CD4-positive, CD25-positive, alpha-beta regulatory T cell (primary cell): Measurements from ENCODE around the gene PALM2AKAP2. TPM values are rescaled to one million over a fixed set of nuclear protein-coding genes. Genes with fewer than 3 reads are reported as not detected.

Experiments used
- ATAC-seq, 2 donors: fragments of 150-1000 bp; cut with Tn5 transposase; one replicate each; pipeline ENCODE4 v1.10.0; 2021; ENCODE audit warnings: low read depth in 2 of 2, moderate number of reproducible peaks in 2 of 2, moderate library complexity in 1 of 2
- DNase-seq, 3 donors: peaks; one replicate each; pipeline versions ENCODE4 v3.0.0 to v3.0.0-alpha.2; 2012 to 2022; ENCODE audit warnings: mixed read lengths in 1 of 3
- H3K27ac ChIP-seq: one replicate; pipeline ENCODE4 v1.7.0; 2013; ENCODE audit warnings: mild to moderate bottlenecking, low read length; ENCODE audit not compliant: insufficient read depth, poor library complexity, severe bottlenecking
- H3K27me3 ChIP-seq: one replicate; pipeline ENCODE4 v1.7.0; 2013; ENCODE audit warnings: low read length; ENCODE audit not compliant: control insufficient read depth, insufficient read depth
- H3K36me3 ChIP-seq: one replicate; pipeline ENCODE4 v1.7.0; 2013; ENCODE audit warnings: mild to moderate bottlenecking, low read length, moderate library complexity; ENCODE audit not compliant: control insufficient read depth, insufficient read depth
- H3K4me1 ChIP-seq: 2 replicates; pipeline ENCODE4 v1.7.0; 2013; ENCODE audit warnings: mild to moderate bottlenecking, low read length; ENCODE audit not compliant: insufficient read depth, control insufficient read depth, poor library complexity, severe bottlenecking
- H3K4me3 ChIP-seq: one replicate; pipeline ENCODE4 v1.7.0; 2013; ENCODE audit warnings: low read depth, mild to moderate bottlenecking, low read length, moderate library complexity
- H3K9me3 ChIP-seq, 2 experiments: 1 replicate in 1 of 2; 2 replicates in 1 of 2; pipeline ENCODE4 v1.7.0; 2013; ENCODE audit warnings: low read length in 2 of 2, mild to moderate bottlenecking in 1 of 2, moderate library complexity in 1 of 2; ENCODE audit not compliant: control insufficient read depth in 2 of 2
- H3K27ac Mint-ChIP-seq, 3 donors: one replicate each; pipeline ENCODE4 v1.8.0; 2020 to 2022; ENCODE audit warnings: mild to moderate bottlenecking in 3 of 3, mixed read lengths in 3 of 3, moderate library complexity in 2 of 3
- H3K27me3 Mint-ChIP-seq: one replicate; pipeline ENCODE4 v1.8.0; 2022; ENCODE audit warnings: mild to moderate bottlenecking, mixed read lengths
- H3K36me3 Mint-ChIP-seq: one replicate; pipeline ENCODE4 v1.8.0; 2020; ENCODE audit warnings: mixed read lengths
- H3K4me1 Mint-ChIP-seq, 4 donors: one replicate each; pipeline ENCODE4 v1.8.0; 2020 to 2022; ENCODE audit warnings: mixed read lengths in 4 of 4, mild to moderate bottlenecking in 1 of 4
- H3K4me3 Mint-ChIP-seq, 4 donors: one replicate each; pipeline ENCODE4 v1.8.0; 2020 to 2022; ENCODE audit warnings: mild to moderate bottlenecking in 4 of 4, mixed read lengths in 4 of 4, moderate library complexity in 3 of 4
- H3K9me3 Mint-ChIP-seq, 7 donors: one replicate each; pipeline ENCODE4 v1.8.0; 2020 to 2022; ENCODE audit warnings: mixed read lengths in 7 of 7, mild to moderate bottlenecking in 3 of 7, moderate library complexity in 2 of 7
- polyA plus RNA-seq, 4 donors: library from polyadenylated mRNA; unstranded; fragments of 300-500 nt; fragmentation: Illumina TruSeq; gene quantifications; one replicate each; pipeline ENCODE4 v1.2.3, GENCODE V29; 2021
- total RNA-seq: library from RNA; stranded (reverse); gene quantifications from one replicate; pipeline ENCODE4 v1.2.3, GENCODE V29; 2022

PALM2AKAP2 gene
- total and polyA plus RNA-seq, 5 donors from 2014 or later, result 0.09 to 0.62 (median 0.11) TPM; not detected in 2

DNA sequence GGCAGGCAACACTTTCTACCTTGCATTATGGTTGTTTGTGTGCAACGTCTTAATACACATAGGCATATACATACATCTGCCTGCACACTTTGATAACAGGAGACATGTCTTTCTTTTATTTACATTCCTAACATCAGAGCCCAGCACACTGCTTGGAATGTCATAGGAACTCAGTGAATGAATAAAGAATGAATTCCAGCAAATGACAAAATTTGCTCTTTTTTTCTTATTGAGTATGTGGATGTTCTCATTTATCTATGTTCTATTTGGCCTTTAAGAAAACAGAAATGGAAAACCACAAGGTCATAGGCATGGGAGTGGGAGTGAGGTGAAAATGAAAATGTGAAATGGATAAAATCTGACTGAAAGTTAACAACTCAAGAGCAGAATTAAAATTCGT, 36.3 kb upstream of the PALM2AKAP2 start:
- Histone ChIP-seq H3K36me3 (no peaks in the 10 kb centered on the region), H3K27me3 (peaks cover 4% of the 10 kb centered on the region), H3K4me3 (no peak overlapping the region), H3K4me1 (no peaks in the 10 kb centered on the region), H3K9me3 (no peaks in the 10 kb centered on the region), H3K27ac (no peak overlapping the region)
- ATAC-seq (no peak), DNase-seq (no peak)
- H3K27ac Mint-ChIP-seq, result no peak overlapping the region
- H3K4me3 Mint-ChIP-seq, result no peak overlapping the region
- no peaks in the 10 kb centered on the region for H3K36me3 Mint-ChIP-seq
- peaks cover 22% of the 10 kb centered on the region for H3K27me3 Mint-ChIP-seq
- peaks cover 0 to 2% (median 0%) of the 10 kb centered on the region in 7 donors for H3K9me3 Mint-ChIP-seq
- no peaks in the 10 kb centered on the region for H3K4me1 Mint-ChIP-seq

DNA sequence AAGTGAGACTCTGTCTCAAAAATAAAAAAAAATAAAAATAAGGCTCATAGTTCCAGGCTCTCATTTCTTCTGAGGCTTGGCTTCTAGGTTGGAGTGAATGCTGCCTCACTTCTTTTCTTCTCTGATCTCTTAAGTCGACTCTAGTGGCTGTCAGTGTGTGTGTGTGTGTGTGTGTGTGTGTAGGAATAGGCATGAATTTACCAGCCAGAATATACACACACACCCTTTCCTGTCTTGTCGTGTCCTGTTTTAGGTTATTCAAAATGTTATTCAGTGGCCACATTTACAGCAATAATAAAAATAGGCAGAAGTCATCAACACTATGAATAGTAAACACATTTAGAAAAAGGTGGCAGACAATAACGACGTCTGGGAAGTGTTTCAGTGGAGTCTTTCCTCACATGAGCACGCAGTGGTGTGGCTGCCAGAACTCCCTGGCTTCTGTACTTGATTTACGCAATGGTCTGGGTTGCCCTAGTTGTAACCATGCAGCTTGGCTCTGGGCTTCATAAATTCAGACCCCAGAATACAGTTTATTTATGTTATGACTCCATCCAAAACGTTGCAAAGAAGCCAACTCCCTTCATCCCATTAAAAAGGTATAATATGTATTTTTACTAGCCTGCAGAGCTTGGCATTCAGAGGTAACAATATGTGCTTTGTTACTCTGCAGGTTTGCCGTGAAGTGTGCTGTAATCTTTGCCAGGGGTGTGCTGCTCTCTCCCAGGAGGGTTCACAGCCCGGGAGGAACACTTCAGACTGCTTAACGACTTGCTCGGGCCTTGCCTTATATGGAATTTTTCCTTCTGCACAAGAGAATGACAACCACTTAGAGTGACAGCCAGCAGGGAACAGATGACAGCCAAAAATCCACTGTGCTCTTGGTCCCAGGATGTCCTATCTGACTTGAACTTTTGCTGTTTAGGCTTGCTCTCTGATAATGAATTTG, 34.4 kb upstream of the PALM2AKAP2 start:
- no peaks in the 10 kb centered on the region for H3K4me1 Mint-ChIP-seq
- peaks cover 18% of the 10 kb centered on the region for H3K27me3 Mint-ChIP-seq
- no peaks in the 10 kb centered on the region for H3K36me3 Mint-ChIP-seq
- Histone ChIP-seq H3K27ac (no peak overlapping the region), H3K9me3 (no peaks in the 10 kb centered on the region), H3K4me3 (no peak overlapping the region), H3K27me3 (peaks cover 4% of the 10 kb centered on the region), H3K36me3 (no peaks in the 10 kb centered on the region), H3K4me1 (no peaks in the 10 kb centered on the region)
- no peak overlapping the region for H3K27ac Mint-ChIP-seq
- no peak for DNase-seq
- H3K9me3 Mint-ChIP-seq, result peaks cover 0 to 2% (median 0%) of the 10 kb centered on the region in 7 donors
- no peak for ATAC-seq
- H3K4me3 Mint-ChIP-seq, result no peak overlapping the region

DNA sequence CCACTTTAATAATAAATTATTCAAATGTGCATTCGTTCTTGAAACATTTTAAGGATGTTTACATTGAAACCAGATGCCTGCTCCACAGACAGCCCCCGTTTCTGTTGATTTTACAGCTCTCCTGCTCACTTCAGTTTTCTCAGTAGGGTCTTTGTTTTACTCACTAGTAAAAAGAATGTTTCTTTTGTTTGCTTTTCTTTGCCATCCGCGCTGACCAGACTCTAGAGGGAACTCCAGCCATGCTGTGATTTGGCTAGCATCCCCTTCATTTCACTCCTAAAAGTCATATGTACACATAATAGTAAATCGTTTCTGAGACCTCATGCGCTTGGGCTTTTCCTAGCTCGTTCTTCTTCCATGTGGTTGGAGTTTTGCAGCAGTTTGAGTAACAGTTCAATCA, 28.7 kb upstream of the PALM2AKAP2 start:
- Histone ChIP-seq H3K4me1 (no peaks in the 10 kb centered on the region), H3K27ac (no peak overlapping the region), H3K36me3 (no peaks in the 10 kb centered on the region), H3K9me3 (no peaks in the 10 kb centered on the region), H3K4me3 (no peak overlapping the region), H3K27me3 (peaks cover 2% of the 10 kb centered on the region)
- H3K36me3 Mint-ChIP-seq, result no peaks in the 10 kb centered on the region
- ATAC-seq (no peak), DNase-seq (no peak)
- no peak overlapping the region for H3K4me3 Mint-ChIP-seq
- peaks cover 16% of the 10 kb centered on the region for H3K27me3 Mint-ChIP-seq
- no peaks in the 10 kb centered on the region for H3K4me1 Mint-ChIP-seq
- peaks cover 0 to 7% (median 0%) of the 10 kb centered on the region in 7 donors for H3K9me3 Mint-ChIP-seq
- no peak overlapping the region for H3K27ac Mint-ChIP-seq

DNA sequence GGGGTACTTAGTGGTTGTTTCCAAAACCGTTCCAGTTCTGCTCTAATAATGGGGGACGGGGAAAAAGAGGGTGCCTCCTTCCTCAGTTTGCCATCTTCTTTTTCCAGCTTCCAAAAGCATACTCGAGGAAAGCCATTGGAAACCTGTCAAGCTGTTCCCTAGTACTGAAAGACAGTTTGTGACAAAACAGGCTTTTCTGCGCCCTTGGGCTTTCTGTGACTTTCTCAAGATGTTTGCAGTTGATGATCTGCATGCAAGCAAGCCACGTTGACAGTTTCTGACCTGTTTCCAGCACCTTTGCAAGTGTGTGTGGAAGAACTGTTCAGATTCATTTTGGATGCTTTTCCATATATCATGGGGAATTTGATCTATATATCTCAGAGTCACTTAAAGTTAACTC, 26.7 kb upstream of the PALM2AKAP2 start:
- H3K4me3 Mint-ChIP-seq, result no peak overlapping the region
- no peaks in the 10 kb centered on the region for H3K4me1 Mint-ChIP-seq
- no peaks in the 10 kb centered on the region for H3K4me1 ChIP-seq
- H3K27ac Mint-ChIP-seq, result no peak overlapping the region
- peaks cover 0 to 7% (median 0%) of the 10 kb centered on the region in 7 donors for H3K9me3 Mint-ChIP-seq
- H3K27me3 Mint-ChIP-seq, result peaks cover 16% of the 10 kb centered on the region
- no peak overlapping the region for H3K4me3 ChIP-seq
- no peak for DNase-seq
- no peaks in the 10 kb centered on the region for H3K36me3 Mint-ChIP-seq
- no peak for ATAC-seq
- H3K9me3 ChIP-seq, result no peaks in the 10 kb centered on the region
- no peaks in the 10 kb centered on the region for H3K27me3 ChIP-seq
- H3K36me3 ChIP-seq, result no peaks in the 10 kb centered on the region
- no peak overlapping the region for H3K27ac ChIP-seq

DNA sequence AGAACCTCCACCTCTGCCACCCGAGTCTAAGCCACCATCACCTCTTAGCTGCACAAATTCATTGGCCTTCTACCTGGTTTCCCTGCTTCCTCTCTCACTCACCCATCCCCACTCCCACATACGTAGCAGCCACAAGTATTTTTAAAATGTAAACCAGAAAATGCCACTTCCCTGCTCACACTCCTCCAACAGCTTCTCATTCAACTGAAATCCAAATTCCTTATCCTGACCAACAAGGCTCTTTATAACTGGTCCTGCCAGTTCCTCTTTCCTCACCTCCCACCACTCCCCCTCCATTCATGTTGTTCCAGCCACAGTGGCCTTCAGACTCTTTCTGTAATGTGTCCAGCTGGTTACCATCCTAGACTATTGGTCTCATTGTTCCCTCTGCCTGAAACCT, 25.0 kb upstream of the PALM2AKAP2 start:
- no peak overlapping the region for H3K4me3 ChIP-seq
- Mint-ChIP-seq H3K27ac (no peak overlapping the region), H3K9me3 (peaks cover 0 to 7% (median 0%) of the 10 kb centered on the region in 7 donors), H3K4me1 (no peaks in the 10 kb centered on the region), H3K36me3 (no peaks in the 10 kb centered on the region), H3K4me3 (no peak overlapping the region), H3K27me3 (peaks cover 25% of the 10 kb centered on the region)
- no peaks in the 10 kb centered on the region for H3K4me1 ChIP-seq
- ATAC-seq (no peak), DNase-seq (no peak)
- no peaks in the 10 kb centered on the region for H3K36me3 ChIP-seq
- H3K27ac ChIP-seq, result no peak overlapping the region
- no peaks in the 10 kb centered on the region for H3K9me3 ChIP-seq
- H3K27me3 ChIP-seq, result peaks cover 1% of the 10 kb centered on the region

DNA sequence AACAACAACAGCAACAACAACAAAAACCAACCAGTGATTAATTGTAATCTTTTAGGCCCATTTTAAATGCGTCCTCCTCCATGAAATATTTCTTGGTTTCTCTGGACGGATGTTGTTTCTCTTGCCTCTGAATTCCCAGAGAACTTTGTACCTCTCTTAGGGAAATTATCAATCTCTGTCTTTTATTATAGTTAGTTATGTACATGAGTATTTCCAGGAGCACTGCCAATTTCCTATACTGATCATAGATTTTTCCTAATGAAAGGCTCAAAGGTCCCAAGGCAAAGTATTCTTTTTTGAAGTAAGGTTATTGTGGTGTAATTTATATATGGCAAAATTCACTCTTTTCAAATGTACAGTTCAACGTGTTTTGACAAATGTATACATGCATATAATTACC, 20.4 kb upstream of the PALM2AKAP2 start:
- Mint-ChIP-seq H3K27ac (no peak overlapping the region), H3K4me3 (no peak overlapping the region), H3K36me3 (no peaks in the 10 kb centered on the region), H3K9me3 (peaks cover 0 to 7% (median 0%) of the 10 kb centered on the region in 7 donors), H3K4me1 (no peaks in the 10 kb centered on the region), H3K27me3 (peaks cover 22% of the 10 kb centered on the region)
- H3K9me3 ChIP-seq, result no peaks in the 10 kb centered on the region
- ATAC-seq (no peak), DNase-seq (no peak)
- peaks cover 1% of the 10 kb centered on the region for H3K27me3 ChIP-seq
- H3K4me1 ChIP-seq, result no peaks in the 10 kb centered on the region
- H3K36me3 ChIP-seq, result no peaks in the 10 kb centered on the region
- no peak overlapping the region for H3K4me3 ChIP-seq
- no peak overlapping the region for H3K27ac ChIP-seq

DNA sequence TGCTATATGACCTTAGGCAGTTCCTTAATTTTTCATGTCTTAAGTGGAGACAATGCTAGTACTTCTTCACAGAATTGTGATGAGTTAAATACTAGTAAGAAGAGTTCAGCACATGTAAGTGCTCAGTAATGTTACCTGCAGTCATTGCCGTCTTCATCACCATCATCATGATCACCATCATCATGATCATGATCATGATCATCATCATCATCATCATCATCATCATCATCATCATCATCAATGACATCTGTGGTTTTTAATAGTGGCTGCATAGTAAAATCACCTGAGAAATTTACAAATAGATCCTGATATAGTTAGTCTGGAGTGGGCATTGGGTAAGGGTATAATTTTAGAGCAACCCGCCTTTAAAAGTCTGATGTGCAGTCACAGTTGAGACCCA, 14.7 kb upstream of the PALM2AKAP2 start:
- Histone ChIP-seq H3K36me3 (no peaks in the 10 kb centered on the region), H3K27me3 (peaks cover 3% of the 10 kb centered on the region), H3K4me1 (no peaks in the 10 kb centered on the region), H3K9me3 (no peaks in the 10 kb centered on the region), H3K27ac (no peak overlapping the region), H3K4me3 (no peak overlapping the region)
- no peak for DNase-seq
- Mint-ChIP-seq H3K27me3 (peaks cover 6% of the 10 kb centered on the region), H3K9me3 (peaks cover 0 to 4% (median 0%) of the 10 kb centered on the region in 7 donors), H3K4me3 (no peak overlapping the region), H3K4me1 (no peaks in the 10 kb centered on the region), H3K27ac (no peak overlapping the region), H3K36me3 (no peaks in the 10 kb centered on the region)
- no peak for ATAC-seq

DNA sequence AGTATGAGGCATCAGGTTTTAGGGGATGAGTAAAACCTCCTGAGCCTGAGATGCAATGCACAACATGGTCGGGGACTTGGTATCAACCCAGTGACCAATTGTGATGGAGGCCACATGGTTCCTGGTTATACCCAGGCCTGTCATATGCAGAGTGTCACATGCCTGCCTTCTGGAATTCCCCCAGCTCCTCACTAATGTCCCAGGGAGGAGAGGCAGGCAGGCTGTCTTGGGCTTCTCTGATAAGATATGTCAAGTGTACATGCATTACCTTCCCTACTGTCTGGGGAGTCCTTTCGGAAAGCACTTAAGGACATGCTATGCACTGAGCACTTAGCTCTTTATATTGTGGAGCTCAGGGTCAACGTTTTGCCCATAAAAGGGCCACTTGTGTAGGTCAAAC, 14.2 kb upstream of the PALM2AKAP2 start:
- H3K4me3 Mint-ChIP-seq, result no peak overlapping the region
- peaks cover 6% of the 10 kb centered on the region for H3K27me3 ChIP-seq
- H3K9me3 ChIP-seq, result no peaks in the 10 kb centered on the region
- no peak for DNase-seq
- H3K4me3 ChIP-seq, result no peak overlapping the region
- H3K27me3 Mint-ChIP-seq, result peaks cover under 1% of the 10 kb centered on the region
- no peak overlapping the region for H3K27ac ChIP-seq
- no peaks in the 10 kb centered on the region for H3K4me1 ChIP-seq
- no peaks in the 10 kb centered on the region for H3K36me3 ChIP-seq
- no peak for ATAC-seq
- peaks cover 0 to 4% (median 0%) of the 10 kb centered on the region in 7 donors for H3K9me3 Mint-ChIP-seq
- H3K27ac Mint-ChIP-seq, result no peak overlapping the region
- no peaks in the 10 kb centered on the region for H3K36me3 Mint-ChIP-seq
- H3K4me1 Mint-ChIP-seq, result no peaks in the 10 kb centered on the region
